Tibial artery (tissue), 4 donors: ENCODE measurements around the gene PUM2.

Experiments used
- DNase-seq, 2 donors: peaks; one replicate each; pipeline ENCODE4 v3.0.0-alpha.2; 2019
- H3K27ac ChIP-seq, 2 donors: fragments of 200-600 bp; sonication (generic) in 1 of 2; 1 replicate in 1 of 2; 2 replicates in 1 of 2; pipeline ENCODE4 v1.5.1; 2018 to 2019; ENCODE audit warnings: mild to moderate bottlenecking in 1 of 2
- H3K27me3 ChIP-seq, 2 donors: fragments of 200-600 bp; sonication (generic) in 1 of 2; one replicate each; pipeline versions ENCODE4 v1.5.1 to v1.6.0; 2016 to 2019
- H3K36me3 ChIP-seq, 3 donors: fragments of 200-600 bp; sonication (generic) in 2 of 3; one replicate each; pipeline ENCODE4 v1.5.1; 2016 to 2019; ENCODE audit warnings: mild to moderate bottlenecking in 2 of 3
- H3K4me1 ChIP-seq, 4 donors: fragments of 200-600 bp; sonication (generic) in 2 of 4; 1 replicate in 3 of 4; 2 replicates in 1 of 4; pipeline ENCODE4 v1.5.1; 2016 to 2019
- H3K4me3 ChIP-seq, 2 donors: fragments of 200-600 bp; sonication (generic) in 1 of 2; 1 replicate in 1 of 2; 2 replicates in 1 of 2; pipeline ENCODE4 v1.5.1; 2018 to 2019; ENCODE audit warnings: mild to moderate bottlenecking in 2 of 2
- H3K9me3 ChIP-seq, 3 donors: fragments of 200-600 bp; sonication (generic) in 1 of 3; one replicate each; pipeline ENCODE4 v1.5.1; 2016 to 2019
- intact Hi-C: fragments of 100-400 bp; cut with DNase I; formaldehyde crosslinking; loops from one replicate; pipeline ENCODE4 v1.15.0; 2023; ENCODE audit warnings: low total_unique reads
- TF ChIP-seq, protein P1 (sequence below), 2 experiments: fragments of 200-600 bp in 1 of 2; fragments of 450-650 bp in 1 of 2; IDR thresholded peaks; one replicate each; pipeline ENCODE4 v1.5.1; 2017 to 2019; ENCODE audit warnings: antibody characterized with exemption in 2 of 2, mild to moderate bottlenecking in 1 of 2, moderate library complexity in 1 of 2

PUM2 gene

DNA sequence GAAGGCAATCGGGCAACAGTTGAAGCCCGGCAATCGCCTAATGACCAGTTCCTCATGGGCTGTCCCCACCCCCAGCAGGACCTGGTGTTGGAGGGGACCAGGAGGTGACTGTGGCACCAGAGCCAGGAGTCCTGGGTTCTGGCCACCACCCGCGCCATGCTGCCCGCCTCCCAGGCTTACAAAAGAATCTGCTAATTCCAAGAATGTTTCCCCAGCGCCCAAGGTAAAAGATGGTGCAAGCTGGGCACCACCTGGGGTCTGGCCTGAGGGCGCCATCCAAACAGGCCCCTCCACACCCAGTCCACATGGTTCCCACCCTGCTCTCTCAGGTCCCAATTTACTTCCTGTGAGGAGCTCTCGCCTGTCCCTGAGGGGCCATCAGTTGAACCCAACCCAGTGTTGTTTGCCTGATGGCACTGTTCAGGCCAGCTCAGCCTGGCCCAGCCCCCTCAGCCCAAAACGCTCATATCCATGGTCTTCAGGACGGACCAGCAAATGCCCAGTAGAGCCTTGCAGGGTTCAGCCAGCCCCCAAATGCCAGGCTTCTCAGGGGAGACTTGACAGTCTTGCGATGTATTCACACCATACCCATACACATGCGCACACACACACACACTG, 130.8 kb downstream of the PUM2 start:
- TF ChIP-seq, protein P1, sequence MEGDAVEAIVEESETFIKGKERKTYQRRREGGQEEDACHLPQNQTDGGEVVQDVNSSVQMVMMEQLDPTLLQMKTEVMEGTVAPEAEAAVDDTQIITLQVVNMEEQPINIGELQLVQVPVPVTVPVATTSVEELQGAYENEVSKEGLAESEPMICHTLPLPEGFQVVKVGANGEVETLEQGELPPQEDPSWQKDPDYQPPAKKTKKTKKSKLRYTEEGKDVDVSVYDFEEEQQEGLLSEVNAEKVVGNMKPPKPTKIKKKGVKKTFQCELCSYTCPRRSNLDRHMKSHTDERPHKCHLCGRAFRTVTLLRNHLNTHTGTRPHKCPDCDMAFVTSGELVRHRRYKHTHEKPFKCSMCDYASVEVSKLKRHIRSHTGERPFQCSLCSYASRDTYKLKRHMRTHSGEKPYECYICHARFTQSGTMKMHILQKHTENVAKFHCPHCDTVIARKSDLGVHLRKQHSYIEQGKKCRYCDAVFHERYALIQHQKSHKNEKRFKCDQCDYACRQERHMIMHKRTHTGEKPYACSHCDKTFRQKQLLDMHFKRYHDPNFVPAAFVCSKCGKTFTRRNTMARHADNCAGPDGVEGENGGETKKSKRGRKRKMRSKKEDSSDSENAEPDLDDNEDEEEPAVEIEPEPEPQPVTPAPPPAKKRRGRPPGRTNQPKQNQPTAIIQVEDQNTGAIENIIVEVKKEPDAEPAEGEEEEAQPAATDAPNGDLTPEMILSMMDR (IDR thresholded peaks at IDR 0.05) = no peak
- H3K27ac ChIP-seq = no peak overlapping the region

DNA sequence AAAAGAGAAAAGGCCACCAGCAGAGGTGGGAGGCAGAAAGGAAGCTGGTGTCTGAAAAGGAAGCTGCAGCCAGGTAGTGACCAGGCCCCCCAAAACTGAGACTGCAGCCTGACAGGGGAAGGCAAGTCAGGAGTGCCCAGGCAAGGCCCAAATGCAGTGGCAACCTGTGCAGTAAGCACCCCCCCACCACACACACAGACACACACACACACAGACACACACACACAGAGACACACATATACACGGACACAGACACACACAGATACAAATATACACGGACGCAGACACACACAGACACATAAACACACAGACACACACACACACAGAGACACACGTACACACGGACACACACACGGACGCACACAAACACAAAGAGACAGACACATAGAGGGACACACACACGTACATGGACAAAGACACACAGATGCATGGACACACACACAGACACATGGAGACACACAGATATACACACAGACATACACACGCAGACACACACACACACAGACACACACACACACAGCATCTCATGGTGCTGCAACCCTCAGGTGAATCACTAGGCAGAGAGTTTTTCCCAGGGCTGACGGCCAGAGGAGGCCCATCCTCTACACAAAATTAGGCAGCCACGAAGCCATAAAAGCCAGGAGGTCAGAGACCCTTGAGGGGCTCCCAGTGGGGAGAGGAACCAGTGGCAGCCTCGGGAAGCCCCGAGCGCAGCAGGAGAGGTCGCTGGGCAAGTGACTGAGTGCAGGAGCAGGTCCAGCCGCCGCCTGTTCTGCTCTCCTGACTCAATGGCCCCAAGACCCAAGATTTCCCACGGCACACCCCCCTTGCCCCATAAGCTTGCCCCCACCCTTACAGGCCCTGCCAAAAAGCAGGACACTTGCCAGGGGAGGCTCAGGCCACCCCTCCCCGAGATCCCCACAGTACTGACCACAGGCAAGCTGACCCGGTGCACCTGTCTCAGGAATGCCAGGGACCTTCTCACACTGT, 132.0 kb downstream of the PUM2 start:
- Histone ChIP-seq H3K27ac (no peak overlapping the region), H3K9me3 (no peaks in the 10 kb centered on the region), H3K27me3 (peaks cover 0 to 6% of the 10 kb centered on the region in 2 donors), H3K36me3 (no peaks in the 10 kb centered on the region), H3K4me1 (peaks cover 0 to 18% (median 7%) of the 10 kb centered on the region in 4 donors), H3K4me3 (no peak overlapping the region)
- TF ChIP-seq, protein P1 (IDR thresholded peaks at IDR 0.05) = no peak
- DNase-seq = no peak
- intact Hi-C loops = loop anchor here (1.0 kb wide), 1 partner anchor 30 kb away; no protein-coding TSS in a partner anchor

More for the DNA sequence above, 130.8 kb downstream of the PUM2 start:
- Histone ChIP-seq H3K27me3 (peaks cover 0 to 5% of the 10 kb centered on the region in 2 donors), H3K4me3 (no peak overlapping the region), H3K36me3 (no peaks in the 10 kb centered on the region), H3K4me1 (peaks cover 0 to 26% (median 15%) of the 10 kb centered on the region in 4 donors), H3K9me3 (no peaks in the 10 kb centered on the region)
- intact Hi-C loops = loop anchor here (1.0 to 10.0 kb wide), 2 partner anchors 32 to 85 kb away; no protein-coding TSS in a partner anchor
- DNase-seq = no peak

- H3K4me3 ChIP-seq = no peak overlapping the region
These were observed 133.3 kb downstream of the PUM2 start for GRCh38 chr2:20217041-20217970.

GRCh38 chr2:20216130-20217025, 134.3 kb downstream of the PUM2 start:
- H3K4me3 ChIP-seq = no peak overlapping the region
- H3K27ac ChIP-seq = no peak overlapping the region
- TF ChIP-seq, protein P1 (IDR thresholded peaks at IDR 0.05) = no peak
- DNase-seq = no peak
- H3K27me3 ChIP-seq = peaks cover 0 to 18% of the 10 kb centered on the region in 2 donors
- H3K9me3 ChIP-seq = no peaks in the 10 kb centered on the region
- no peaks in the 10 kb centered on the region for H3K36me3 ChIP-seq
- H3K4me1 ChIP-seq = peaks cover 0 to 11% (median 0%) of the 10 kb centered on the region in 4 donors
- intact Hi-C loops = no loop called here

More at GRCh38 chr2:20217041-20217970, 133.3 kb downstream of the PUM2 start:
- TF ChIP-seq, protein P1 (IDR thresholded peaks at IDR 0.05) = no peak
- no peaks in the 10 kb centered on the region for H3K9me3 ChIP-seq
- H3K36me3 ChIP-seq = no peaks in the 10 kb centered on the region
- intact Hi-C loops = no loop called here
- peaks cover 0 to 11% of the 10 kb centered on the region in 2 donors for H3K27me3 ChIP-seq
- no peak for DNase-seq
- no peak overlapping the region for H3K27ac ChIP-seq
- peaks cover 0 to 13% (median 0%) of the 10 kb centered on the region in 4 donors for H3K4me1 ChIP-seq
